Activated naive CD8-positive, alpha-beta T cell treated with anti-CD3 and anti-CD28 coated beads, Interleukin-2, amount 50 U/mL, for 16 hours (primary cell): ENCODE data around the gene MED16.
"Not testable (repeated sequence)": the region's sequence is repeated elsewhere in the genome, so short reads cannot be mapped to it uniquely, and the experiment has no call there.

Experiments
- DNase-seq: peaks from one replicate; pipeline ENCODE4 v3.0.0-alpha.2; 2020; ENCODE audit warnings: low read depth, low spot score

Gene MED16

DNA sequence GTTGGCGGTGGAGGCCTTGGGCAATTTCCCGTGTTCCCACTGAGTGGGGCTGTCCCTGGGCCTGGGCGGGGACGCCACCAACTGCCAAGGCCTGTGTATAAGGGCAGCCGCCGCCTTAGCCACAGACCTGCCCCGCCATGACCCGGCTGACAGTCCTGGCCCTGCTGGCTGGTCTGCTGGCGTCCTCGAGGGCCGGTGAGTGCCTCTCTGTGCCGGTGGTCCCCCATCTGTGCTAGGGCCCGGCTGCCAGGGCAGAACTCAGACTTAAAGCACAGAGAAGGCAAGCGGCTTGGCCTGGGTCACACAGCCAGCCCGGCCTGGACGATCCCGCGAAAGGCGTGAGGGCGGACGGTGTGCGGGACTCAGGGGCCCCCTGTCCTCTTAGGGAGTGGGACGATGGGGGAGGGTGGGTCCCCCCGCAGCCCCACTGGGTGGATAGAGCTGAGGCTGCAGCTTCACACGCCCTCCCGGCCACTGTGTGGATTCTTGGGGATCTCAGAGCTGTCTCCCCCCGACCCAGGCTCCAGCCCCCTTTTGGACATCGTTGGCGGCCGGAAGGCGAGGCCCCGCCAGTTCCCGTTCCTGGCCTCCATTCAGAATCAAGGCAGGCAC is 65.2 kb downstream of the MED16 start, which contains the start of gene AZU1:
AZU1 (plus strand) TSS at position 128 of the 612 bp plus-strand sequence; CDS start at position 138, 10 bp downstream.
- no peak for DNase-seq

DNA sequence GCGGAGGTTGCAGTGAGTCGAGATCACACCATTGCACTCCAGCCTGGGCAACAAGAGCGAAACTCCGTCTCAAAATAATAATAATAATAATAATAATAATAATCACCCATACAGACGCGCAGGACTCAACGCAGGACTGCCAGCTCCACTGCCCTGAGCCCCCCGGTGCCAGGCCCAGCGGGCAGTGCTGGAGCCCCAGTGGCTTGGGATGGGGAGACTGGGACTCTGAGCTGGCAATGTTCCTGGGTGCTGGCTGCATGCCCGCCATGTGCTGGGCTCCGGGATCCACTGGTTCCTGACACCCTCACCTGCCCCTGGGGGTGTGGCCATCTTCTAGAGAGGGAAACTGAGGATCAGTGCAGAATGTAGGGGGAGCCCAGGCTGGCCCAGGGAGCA is 65.7 kb downstream of the MED16 start:
- no peak for DNase-seq

DNA sequence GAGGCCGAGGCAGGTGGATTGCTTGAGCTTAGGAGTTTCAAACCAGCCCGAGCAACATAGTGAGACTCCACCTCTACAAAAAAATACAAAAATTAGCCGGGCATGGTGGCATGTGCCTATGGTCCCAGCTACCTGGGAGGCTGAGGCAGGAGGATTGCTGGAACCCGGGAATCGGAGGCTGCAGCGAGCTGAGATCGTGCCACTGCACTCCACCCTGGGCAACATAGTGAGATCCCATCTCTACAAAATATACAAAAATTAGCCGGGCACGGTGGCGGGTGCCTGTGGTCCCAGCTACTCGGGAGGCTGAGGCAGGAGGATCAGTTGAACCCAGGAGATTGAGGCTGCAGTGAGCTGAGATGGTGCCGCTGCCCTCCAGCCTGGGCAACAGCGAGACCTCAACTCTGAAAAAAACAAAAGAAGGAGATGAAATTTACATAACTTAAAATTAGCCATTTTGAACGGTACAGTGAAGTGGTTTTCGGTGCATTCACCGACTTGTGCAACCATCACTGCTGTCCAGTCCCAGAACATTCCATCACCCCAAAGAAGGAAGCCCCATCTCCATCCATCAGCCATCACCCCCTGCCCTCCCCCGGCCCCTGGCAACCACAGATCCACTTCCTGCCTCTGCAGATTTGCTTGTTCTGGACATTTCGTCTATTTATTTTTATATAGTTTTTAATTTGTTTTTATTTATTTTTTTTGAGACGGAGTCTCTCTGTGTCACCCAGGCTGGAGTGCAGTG is 66.9 kb downstream of the MED16 start:
- DNase-seq, result no peak

DNA sequence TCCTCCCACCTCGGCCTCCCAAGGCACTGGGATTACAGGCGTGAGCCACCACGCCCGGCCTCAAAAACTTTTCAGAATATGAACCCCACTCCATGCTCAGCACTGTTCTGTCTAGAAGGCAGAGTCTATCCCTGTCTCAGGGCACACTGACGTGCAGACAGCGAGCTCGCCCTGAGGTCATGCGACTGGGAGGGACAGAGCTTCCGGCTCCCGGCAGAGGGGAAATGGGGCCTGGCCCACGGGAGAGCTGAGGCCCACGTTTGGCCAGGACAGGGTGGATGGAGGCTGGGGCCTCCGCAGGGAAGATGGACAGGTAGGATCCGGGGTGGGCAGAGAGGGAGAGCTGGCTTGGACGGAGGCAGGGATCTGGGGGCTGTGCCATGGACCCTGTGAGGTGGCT is 68.1 kb downstream of the MED16 start:
- no peak for DNase-seq

DNA sequence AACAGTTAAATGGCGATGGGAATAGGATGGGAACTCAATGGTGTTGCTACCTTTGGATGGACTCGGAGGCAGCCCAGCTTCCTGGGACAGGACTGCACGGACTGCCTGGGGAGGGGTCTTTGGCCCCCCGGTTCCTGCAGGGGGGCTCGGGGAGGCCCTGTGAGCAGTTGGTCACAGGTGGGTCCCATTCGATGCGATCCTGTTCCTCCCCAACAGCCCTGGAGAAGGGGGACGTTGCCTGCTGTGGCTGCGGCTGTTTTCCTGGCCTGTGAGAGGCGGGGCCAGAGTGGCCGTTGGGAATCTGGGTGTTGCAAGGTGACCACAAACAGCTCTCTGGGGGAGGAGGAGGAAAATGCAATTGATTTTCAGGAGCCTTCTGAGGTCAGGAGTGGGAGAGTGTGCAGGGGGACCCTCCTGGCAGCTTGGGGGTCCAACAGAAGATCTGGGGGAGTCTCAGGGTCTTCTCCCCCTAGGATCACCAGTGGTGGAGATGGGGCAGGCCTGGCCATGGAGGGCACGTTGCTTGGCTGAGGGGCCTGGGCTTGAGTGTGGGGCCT is 69.3 kb downstream of the MED16 start:
- DNase-seq, result no peak

DNA sequence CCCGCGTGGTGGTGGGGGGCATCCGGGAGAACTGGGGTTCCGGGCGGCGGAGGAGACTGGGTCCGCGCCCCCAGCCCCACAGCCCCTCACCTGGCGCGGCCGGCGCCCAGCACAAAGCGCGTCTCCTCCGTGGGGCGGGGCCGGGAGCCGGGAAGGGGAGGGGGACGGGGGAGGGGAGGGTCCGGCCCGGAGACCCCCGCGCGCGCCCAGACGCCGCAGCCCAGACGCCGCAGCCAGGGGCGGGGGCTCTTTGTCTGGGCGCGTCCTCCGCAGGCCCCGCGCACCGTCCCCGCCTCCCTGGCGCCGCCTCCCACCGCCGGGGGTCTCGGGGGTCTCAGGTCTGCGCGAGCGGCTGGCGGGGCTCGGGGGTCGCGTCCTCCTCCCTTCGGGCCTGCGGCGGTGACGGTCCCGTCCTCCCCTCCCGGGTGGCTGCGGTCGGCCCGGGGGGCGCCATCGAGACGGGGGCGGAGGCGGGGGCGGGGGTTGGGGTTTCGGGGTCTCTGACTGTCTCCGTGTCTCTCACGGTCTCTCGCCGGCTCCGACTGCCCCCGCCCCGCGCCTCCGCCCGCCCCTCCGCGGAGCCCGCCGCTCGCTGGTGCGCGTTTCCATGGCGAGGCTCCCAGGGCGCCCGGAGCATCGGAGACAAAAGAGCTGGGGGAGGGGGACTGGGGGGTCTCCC is 71.0 kb downstream of the MED16 start, which contains the start of gene PLPPR3:
PLPPR3 (minus strand) TSS at position 131 of the 679 bp plus-strand sequence. CDS start 396 bp downstream, outside the sequence.
- DNase-seq, result no peak

DNA sequence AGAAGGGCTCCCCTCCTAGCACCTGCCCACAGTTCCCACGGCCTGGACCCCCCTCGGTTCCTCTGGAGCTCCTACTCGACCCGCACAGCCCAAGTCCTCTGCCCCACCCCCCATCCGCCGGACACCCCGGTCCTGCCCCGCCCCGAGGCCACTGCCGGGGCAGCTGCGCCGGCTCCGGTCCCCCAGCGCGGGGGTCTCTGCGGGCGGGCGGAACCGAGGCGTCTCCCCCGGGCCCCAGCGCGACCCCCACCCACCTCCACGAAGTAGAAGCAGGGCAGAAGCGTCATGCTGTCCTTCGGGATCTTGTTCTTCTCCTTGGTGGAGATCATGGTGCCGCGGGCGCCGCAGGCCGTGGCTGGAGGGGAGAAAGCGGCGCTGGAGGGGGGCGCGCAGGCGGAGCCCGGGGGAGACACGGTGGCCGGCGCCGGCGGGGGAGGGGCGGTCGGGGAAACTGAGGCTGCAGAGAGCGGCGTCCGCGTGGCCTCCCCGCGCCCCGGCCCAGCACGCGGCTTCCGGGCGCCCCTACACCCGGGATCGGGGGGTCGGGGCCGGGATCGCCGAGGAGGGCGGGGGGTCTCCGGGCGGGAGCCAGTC is 71.7 kb downstream of the MED16 start:
- no peak for DNase-seq

DNA sequence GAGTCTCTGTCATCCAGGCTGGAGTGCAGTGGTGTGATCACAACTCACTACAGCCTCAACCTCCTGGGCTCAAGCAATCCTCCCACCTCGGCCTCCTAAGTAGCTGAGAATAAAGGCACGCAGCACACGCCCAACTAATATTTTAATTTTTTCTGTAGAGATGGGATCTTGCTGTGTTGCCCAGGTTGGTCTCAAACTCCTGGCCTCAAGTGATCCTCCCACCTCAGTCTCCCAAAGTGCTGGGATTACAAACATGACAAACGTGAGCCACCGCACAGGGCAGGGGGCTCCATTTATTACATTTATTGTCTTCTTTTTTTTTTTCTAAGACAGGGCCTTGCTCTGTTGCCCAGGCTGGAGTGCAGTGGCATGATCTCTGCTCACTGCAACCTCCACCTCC is 72.8 kb downstream of the MED16 start:
- not testable (repeated sequence) for DNase-seq
